DOHH2 (cell line): ENCODE data around the gene TOPBP1.

Experiments
- H3F3A ChIP-seq: fragments of 200-600 bp; sonication (generic), shearing (Covaris generic); 2 replicates; pipeline ENCODE4 v1.6.0; 2016; ENCODE audit warnings: antibody characterized with exemption, mild to moderate bottlenecking; ENCODE audit not compliant: control insufficient read depth, insufficient read depth
- H3K27ac ChIP-seq: fragments of 200-600 bp; sonication (generic); 2 replicates; pipeline ENCODE4 v1.5.1; 2014; ENCODE audit warnings: low read depth, mild to moderate bottlenecking, low read length, moderate library complexity
- H3K27me3 ChIP-seq: fragments of 200-600 bp; sonication (generic); 2 replicates; pipeline ENCODE4 v1.6.1; 2014; ENCODE audit warnings: mild to moderate bottlenecking, low read length, mixed read lengths; ENCODE audit not compliant: control insufficient read depth
- H3K36me3 ChIP-seq: fragments of 200-600 bp; sonication (generic); 2 replicates; pipeline ENCODE4 v1.6.1; 2014; ENCODE audit warnings: mild to moderate bottlenecking, low read length, moderate library complexity, mixed read lengths; ENCODE audit not compliant: control insufficient read depth
- H3K4me1 ChIP-seq: fragments of 200-600 bp; sonication (generic); 2 replicates; pipeline ENCODE4 v1.6.1; 2014; ENCODE audit warnings: mild to moderate bottlenecking, low read length, mixed read lengths; ENCODE audit not compliant: control insufficient read depth
- H3K4me2 ChIP-seq: fragments of 200-600 bp; sonication (generic); 2 replicates; pipeline ENCODE4 v1.6.0; 2014; ENCODE audit warnings: mild to moderate bottlenecking, low read length, moderate library complexity
- H3K4me3 ChIP-seq: fragments of 200-600 bp; sonication (generic); 2 replicates; pipeline ENCODE4 v1.5.1; 2014; ENCODE audit warnings: mild to moderate bottlenecking, low read length, mixed read lengths
- H3K79me2 ChIP-seq: fragments of 200-600 bp; sonication (generic); 2 replicates; pipeline ENCODE4 v1.6.1; 2014; ENCODE audit warnings: mild to moderate bottlenecking, low read length, mixed read lengths; ENCODE audit not compliant: control insufficient read depth
- H3K9me2 ChIP-seq: fragments of 200-600 bp; sonication (generic); replicated peaks from 2 replicates; pipeline ENCODE4 v1.6.1; 2014; ENCODE audit warnings: mild to moderate bottlenecking, low read length, mixed read lengths; ENCODE audit not compliant: control insufficient read depth
- H3K9me3 ChIP-seq: fragments of 200-600 bp; sonication (generic); 2 replicates; pipeline ENCODE4 v1.6.1; 2014; ENCODE audit warnings: antibody characterized with exemption, low read length, mixed read lengths; ENCODE audit not compliant: control insufficient read depth, insufficient read depth
- H4K20me1 ChIP-seq: fragments of 200-600 bp; sonication (generic); 2 replicates; pipeline ENCODE4 v1.6.0; 2014; ENCODE audit warnings: low read depth, mild to moderate bottlenecking, antibody characterized with exemption, low read length, moderate library complexity; ENCODE audit not compliant: control insufficient read depth, insufficient read depth
- EZH2phosphoT487 ChIP-seq: fragments of 200-600 bp; sonication (generic); IDR thresholded peaks from 2 replicates; pipeline ENCODE4 v1.6.1; 2017; ENCODE audit warnings: borderline replicate concordance, mild to moderate bottlenecking, antibody characterized with exemption, low read length, moderate library complexity, mixed read lengths
- TF ChIP-seq, protein P1 (sequence below): fragments of 200-600 bp; sonication (generic); IDR thresholded peaks from one replicate; pipeline ENCODE4 v1.5.1; 2014; ENCODE audit warnings: antibody characterized with exemption, mild to moderate bottlenecking, low read depth, low read length; ENCODE audit not compliant: poor library complexity, severe bottlenecking

Gene TOPBP1

GRCh38 chr3:133706033-133706432 lies 44.3 kb upstream of the TOPBP1 start:
- TF ChIP-seq EZH2phosphoT487, result no peak
- TF ChIP-seq, protein P1, sequence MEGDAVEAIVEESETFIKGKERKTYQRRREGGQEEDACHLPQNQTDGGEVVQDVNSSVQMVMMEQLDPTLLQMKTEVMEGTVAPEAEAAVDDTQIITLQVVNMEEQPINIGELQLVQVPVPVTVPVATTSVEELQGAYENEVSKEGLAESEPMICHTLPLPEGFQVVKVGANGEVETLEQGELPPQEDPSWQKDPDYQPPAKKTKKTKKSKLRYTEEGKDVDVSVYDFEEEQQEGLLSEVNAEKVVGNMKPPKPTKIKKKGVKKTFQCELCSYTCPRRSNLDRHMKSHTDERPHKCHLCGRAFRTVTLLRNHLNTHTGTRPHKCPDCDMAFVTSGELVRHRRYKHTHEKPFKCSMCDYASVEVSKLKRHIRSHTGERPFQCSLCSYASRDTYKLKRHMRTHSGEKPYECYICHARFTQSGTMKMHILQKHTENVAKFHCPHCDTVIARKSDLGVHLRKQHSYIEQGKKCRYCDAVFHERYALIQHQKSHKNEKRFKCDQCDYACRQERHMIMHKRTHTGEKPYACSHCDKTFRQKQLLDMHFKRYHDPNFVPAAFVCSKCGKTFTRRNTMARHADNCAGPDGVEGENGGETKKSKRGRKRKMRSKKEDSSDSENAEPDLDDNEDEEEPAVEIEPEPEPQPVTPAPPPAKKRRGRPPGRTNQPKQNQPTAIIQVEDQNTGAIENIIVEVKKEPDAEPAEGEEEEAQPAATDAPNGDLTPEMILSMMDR, result no peak
- Histone ChIP-seq H3K9me3 (no peaks in the 10 kb centered on the region), H3F3A (no peaks in the 10 kb centered on the region), H3K27me3 (peaks cover 34% of the 10 kb centered on the region), H4K20me1 (no peaks in the 10 kb centered on the region), H3K36me3 (no peaks in the 10 kb centered on the region), H3K79me2 (no peaks in the 10 kb centered on the region), H3K4me2 (no peak overlapping the region), H3K9me2 (no peaks in the 10 kb centered on the region), H3K27ac (no peak overlapping the region), H3K4me3 (no peak overlapping the region), H3K4me1 (no peaks in the 10 kb centered on the region)

DNA sequence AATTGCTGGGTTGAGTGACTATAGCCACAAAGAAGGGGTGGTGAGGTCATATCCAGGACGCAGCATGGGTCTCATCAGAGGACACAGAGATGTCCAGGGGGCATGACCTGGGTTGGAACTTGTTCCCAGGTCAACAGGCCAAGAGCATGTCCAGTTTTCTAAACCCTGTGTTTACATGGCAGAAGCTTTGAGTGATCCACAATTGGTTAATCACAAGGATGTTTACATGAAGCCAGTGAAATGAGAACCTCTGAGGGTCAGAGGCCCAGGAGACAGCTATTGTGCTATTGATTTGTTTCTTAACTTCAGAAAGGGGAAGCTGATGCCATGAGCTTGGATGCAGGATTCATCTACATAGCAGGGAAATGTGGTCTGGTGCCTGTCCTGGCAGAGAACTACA lies 42.2 kb upstream of the TOPBP1 start:
- no peaks in the 10 kb centered on the region for H4K20me1 ChIP-seq
- H3K27me3 ChIP-seq, result peaks cover 24% of the 10 kb centered on the region
- no peaks in the 10 kb centered on the region for H3K4me1 ChIP-seq
- H3K79me2 ChIP-seq, result no peaks in the 10 kb centered on the region
- no peaks in the 10 kb centered on the region for H3K36me3 ChIP-seq
- H3K9me2 ChIP-seq, result no peaks in the 10 kb centered on the region
- H3K27ac ChIP-seq, result no peak overlapping the region
- no peaks in the 10 kb centered on the region for H3F3A ChIP-seq
- H3K4me2 ChIP-seq, result no peak overlapping the region
- H3K4me3 ChIP-seq, result no peak overlapping the region
- H3K9me3 ChIP-seq, result no peaks in the 10 kb centered on the region
- TF ChIP-seq, protein P1, result no peak
- TF ChIP-seq EZH2phosphoT487, result no peak

GRCh38 chr3:133701435-133702358 lies 40.0 kb upstream of the TOPBP1 start:
- no peak overlapping the region for H3K4me3 ChIP-seq
- H3K9me3 ChIP-seq, result no peaks in the 10 kb centered on the region
- no peaks in the 10 kb centered on the region for H3K9me2 ChIP-seq
- H3K27me3 ChIP-seq, result peaks cover 15% of the 10 kb centered on the region
- no peaks in the 10 kb centered on the region for H3K79me2 ChIP-seq
- no peaks in the 10 kb centered on the region for H4K20me1 ChIP-seq
- no peaks in the 10 kb centered on the region for H3K4me1 ChIP-seq
- no peaks in the 10 kb centered on the region for H3K36me3 ChIP-seq
- no peaks in the 10 kb centered on the region for H3F3A ChIP-seq
- H3K4me2 ChIP-seq, result no peak overlapping the region
- H3K27ac ChIP-seq, result no peak overlapping the region
- TF ChIP-seq EZH2phosphoT487, result no peak
- TF ChIP-seq, protein P1, result no peak
